Epithelial cell of esophagus (primary cell): ENCODE data around the gene TMEM82.

Experiments
- DNase-seq: peaks from one replicate; pipeline ENCODE4 v3.0.0; 2010; ENCODE audit warnings: low read depth
- H3K4me3 ChIP-seq: 2 replicates; pipeline ENCODE4 v1.5.1; 2011; ENCODE audit warnings: mild to moderate bottlenecking, low read length, control low read depth
- TF ChIP-seq, protein P1 (sequence below): IDR thresholded peaks from 2 replicates; pipeline ENCODE4 v1.5.1; 2011; ENCODE audit warnings: low read depth, mild to moderate bottlenecking, low read length, control low read depth, inconsistent platforms; ENCODE audit not compliant: insufficient read depth; ENCODE audit errors: missing control alignments

Gene TMEM82

DNA sequence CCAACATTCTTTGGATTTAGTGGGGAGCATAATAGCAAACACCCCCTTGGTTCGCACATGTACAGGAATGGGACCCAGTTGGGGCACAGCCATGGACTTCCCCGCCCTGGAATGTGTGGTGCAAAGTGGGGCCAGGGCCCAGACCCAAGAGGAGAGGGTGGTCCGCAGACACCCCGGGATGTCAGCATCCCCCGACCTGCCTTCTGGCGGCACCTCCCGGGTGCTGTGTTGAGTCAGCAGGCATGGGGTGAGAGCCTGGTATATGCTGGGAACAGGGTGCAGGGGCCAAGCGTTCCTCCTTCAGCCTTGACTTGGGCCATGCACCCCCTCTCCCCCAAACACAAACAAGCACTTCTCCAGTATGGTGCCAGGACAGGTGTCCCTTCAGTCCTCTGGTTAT is 43.4 kb downstream of the TMEM82 start:
- TF ChIP-seq, protein P1, sequence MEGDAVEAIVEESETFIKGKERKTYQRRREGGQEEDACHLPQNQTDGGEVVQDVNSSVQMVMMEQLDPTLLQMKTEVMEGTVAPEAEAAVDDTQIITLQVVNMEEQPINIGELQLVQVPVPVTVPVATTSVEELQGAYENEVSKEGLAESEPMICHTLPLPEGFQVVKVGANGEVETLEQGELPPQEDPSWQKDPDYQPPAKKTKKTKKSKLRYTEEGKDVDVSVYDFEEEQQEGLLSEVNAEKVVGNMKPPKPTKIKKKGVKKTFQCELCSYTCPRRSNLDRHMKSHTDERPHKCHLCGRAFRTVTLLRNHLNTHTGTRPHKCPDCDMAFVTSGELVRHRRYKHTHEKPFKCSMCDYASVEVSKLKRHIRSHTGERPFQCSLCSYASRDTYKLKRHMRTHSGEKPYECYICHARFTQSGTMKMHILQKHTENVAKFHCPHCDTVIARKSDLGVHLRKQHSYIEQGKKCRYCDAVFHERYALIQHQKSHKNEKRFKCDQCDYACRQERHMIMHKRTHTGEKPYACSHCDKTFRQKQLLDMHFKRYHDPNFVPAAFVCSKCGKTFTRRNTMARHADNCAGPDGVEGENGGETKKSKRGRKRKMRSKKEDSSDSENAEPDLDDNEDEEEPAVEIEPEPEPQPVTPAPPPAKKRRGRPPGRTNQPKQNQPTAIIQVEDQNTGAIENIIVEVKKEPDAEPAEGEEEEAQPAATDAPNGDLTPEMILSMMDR: no peak
- no peak for DNase-seq

DNA sequence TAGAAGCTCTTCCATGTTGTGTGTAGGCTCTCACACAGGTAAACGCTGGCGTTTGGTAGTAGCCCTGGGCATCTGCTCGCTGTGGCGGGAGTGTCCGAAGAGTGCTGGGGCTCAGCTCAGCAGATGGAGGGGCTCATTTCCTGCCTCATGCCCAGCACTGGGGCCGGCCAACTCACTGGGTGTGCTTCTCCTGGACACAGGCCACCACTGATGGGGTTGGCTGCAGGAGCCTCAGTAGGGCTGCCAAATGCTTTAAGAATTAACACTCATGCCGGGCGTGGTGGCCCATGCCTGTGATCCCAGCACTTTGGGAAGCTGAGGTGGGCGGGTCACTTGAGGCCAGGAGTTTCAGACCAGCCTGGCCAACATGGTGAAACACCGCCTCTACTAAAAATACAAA is 44.3 kb downstream of the TMEM82 start:
- no peak overlapping the region for H3K4me3 ChIP-seq
- DNase-seq: peak; percentile 48
- TF ChIP-seq, protein P1: no peak

More for the DNA sequence above, 43.4 kb downstream of the TMEM82 start:
- no peak overlapping the region for H3K4me3 ChIP-seq

DNA sequence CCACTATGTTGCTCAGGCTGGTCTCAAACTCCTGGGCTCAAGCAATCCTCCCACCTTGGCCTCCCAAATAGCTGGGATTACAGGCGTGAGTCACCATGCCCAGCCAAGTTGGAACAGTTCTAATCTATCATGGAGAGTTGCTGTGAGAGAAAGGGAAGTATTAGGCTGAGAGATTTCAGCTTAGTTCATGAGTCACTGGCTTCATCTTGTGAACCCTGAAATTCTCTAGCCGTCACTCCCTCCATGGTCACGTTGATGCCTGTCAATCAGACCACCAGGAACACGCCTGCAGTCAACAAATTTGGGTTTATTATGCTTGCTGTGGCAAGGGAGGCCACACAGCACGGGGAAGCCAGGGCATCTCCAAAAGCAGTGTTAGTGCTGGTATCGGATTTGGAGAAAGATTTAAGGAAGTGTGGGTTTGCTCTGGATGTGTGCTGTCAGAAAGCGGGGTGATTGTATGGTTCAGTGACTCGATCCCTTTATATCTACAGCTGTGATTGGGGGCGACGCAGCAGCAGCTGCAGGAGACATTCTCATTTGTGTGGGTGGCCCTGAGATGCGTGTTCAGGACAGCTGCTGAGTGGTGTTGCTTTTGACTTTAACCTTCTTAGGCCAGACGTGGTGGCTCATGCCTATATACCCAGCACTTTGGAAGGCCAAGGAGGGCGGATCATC is 46.5 kb downstream of the TMEM82 start:
- H3K4me3 ChIP-seq: no peak overlapping the region
- TF ChIP-seq, protein P1: no peak
- DNase-seq: peak; percentile 93

DNA sequence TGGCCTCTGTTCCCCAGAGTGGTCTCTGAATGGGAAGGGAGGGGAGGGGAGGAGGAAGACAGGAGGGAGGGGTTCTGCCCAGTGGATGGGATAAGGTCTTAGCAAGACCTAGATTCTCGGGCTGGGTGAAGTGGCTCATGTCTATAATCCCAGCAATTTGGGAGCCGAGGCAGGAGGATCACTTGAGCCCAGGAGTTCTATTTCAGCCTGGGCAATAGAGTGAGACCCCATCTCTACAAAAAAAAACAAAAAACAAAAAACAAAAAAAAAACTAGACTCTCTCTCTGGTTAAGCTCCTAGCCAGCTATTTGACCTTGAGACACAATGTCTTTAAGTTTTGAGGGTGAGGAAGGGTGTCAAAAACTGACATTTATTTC is 53.8 kb downstream of the TMEM82 start:
- no peak overlapping the region for H3K4me3 ChIP-seq
- TF ChIP-seq, protein P1: no peak
- DNase-seq: no peak
